ENCODE results near the gene THRB.
"Not testable (repeated sequence)": the region's sequence is repeated elsewhere in the genome, so short reads cannot be mapped to it uniquely, and the experiment has no call there.

THRB gene

DNA sequence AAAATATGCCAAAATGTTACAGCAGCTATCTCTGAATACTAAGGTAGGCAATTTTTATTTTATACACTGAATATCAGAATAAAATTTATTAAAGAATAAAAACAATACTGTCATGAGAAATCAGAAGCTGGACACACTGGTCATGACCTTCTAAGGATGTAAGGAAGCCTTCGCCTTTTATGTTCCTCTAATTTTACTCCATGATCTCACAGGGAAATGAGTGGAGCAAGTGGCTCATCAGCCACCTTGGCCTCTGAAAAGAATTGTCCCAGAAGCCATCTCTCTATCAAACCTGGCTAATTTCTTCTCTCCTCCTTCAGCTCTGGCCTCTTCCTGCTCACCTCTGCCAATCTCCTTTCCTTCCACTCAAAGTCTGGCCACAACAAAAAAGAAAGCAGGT, 48.6 kb downstream of the THRB start:
- DNase-seq, result no peak

DNA sequence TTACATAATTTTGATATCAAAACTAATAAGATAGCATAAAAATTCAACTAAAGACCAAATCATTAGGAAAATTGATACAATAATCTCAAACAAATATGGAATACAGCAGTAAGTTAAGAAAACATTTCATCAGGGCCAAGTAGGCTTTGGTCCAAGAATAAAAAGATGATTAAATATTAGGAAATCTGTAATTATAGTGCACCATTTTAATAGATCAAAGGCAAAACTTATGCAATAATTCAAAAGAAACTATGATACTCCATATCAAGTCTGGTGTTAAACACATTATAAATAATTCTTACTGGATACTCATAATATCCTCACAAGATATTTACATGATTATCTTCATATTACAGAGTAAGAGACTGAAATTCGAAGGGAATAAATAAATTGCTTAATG, 51.2 kb downstream of the THRB start:
- DNase-seq, result no peak

DNA sequence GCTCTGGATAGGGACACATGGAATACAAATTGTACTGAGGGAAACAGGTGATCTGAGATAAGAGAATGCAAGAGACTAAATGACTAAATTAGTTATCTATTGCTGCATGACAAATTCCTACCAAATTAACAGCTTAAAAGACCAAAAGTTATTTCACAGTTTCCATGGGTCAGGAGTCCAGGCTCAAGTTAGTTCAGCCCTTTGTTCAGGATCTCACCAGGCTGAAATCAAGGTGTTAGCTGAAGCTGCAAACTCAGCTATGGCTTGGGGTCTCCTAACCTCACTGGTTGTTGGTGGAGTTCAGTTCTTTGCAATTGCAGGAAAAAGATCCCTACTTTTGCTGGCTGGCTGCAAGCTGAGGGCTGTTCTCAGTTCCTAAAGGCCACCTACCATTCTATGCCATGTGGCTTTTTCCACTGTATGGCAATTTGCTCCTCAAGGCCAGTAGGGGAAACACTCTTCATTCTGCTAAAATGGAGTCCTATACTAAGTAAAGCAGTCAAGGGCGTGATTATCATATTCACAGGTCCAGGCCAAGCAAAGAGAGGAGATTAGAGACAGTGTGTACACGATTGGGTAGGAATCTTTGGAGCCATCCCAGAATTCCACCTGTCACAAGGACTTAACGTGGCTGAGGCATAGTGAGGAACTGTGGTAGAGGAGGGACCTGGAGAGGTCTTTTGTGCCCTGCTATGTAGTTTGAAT, 53.7 kb downstream of the THRB start:
- no peak for DNase-seq

DNA sequence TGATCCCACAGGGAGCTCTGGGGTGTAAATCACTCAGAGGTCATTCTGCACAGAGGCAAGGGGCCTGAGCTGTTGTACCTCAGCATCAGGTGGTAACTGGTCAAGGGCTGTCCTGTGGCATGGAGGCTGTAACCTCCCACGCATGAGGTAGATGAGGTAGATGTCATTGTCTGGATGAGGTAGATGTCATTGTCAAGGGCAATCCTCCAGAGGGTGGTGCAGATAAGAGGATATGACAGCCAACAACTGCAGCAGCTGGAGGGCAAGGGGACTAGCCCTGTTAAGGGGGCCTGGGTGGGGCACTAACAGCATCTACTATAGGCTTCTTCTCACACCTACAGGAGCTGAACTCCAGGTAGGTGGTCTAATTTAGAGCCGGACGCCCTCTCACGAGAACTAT, 55.6 kb downstream of the THRB start:
- no peak for DNase-seq

DNA sequence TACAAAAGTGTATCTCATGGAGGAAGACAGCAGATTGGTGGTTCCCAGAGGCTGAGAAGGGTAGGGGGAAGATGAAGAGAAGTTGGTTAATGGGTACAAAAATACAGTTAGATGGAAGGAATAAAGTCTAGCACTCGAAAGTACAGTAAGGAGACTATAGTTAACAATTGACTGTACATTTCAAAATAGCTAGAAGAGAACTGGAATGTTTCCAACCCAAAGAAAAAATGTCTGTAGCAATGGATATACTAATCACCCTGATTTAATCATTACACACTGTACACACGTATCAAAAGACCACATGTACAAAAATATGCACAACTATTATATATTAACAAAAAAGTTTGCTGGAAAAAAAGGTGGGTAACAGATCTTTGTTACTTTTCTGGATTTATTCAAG, 57.3 kb downstream of the THRB start:
- DNase-seq, result no peak

DNA sequence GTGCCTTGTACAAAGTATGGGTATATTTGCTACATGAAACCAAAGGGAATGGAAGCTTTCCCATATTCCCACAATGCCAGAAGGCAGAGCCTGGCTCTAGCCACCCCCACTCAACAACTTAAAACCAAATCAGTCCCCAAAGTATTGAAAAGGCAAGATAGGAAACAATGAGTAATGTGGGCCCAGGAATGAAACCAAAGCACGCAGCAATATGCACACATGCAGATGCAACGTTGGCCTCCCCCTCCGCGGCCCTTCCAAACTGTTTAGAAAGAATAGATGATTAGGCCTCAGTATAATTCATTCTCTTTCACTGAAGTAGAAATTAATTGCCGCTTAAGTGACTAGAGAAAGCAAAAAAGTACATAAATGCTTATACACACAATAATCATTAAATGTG, 59.1 kb downstream of the THRB start:
- DNase-seq, result peak; percentile 23

DNA sequence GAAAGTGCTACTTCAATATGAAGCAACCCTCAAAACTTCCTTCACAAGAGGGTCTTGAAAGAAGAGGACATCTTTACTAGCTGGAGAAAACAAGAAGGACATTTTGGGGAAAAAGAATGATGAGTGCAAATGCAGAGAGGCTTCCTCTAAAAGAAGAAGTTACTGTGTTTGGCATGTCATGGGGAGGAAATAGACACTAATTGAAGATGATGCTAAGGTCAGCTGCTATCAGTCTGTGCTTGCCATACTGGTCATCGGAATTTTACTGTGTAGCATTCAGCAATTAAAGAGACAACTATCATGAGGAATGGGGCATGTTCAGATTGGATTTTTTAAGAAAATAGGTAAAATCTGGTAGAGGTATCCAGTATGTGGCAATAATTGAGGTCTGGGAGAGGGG, 60.0 kb downstream of the THRB start:
- no peak for DNase-seq

DNA sequence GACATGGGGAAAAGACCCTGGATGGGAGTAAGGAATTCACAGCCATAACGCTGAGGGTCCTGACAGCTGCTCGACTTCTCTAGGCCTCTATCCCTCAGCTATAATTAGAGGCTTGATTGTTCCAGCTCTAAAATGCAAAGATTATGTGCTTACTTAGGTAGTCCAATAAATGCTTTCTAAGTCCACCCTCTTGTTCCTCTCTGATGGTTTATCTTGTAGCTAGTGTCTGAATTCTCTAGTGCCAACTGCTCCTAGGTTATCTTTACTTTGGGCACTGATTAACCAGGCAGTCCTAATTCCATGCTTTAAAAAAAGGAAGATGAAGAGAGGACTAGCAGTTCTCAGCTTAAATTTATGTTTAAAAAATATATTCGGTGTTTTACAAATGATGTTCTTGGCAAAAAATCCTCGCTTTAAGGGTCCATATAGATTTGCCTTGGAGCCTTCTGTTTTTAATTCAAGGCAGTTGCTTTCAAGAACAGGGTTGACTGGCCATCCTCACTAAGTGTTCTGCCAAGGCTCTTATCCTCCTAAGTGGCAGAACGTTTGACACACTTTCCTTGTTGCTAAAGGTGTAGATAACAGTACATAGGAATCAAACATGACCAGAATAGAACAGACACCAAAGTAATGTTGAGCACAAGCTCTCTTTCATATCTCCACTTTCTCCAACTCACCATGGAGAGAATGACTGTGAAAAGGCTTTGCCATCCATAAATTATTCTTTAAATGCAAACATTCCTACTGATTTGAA, 60.6 kb downstream of the THRB start:
- DNase-seq, result no peak

DNA sequence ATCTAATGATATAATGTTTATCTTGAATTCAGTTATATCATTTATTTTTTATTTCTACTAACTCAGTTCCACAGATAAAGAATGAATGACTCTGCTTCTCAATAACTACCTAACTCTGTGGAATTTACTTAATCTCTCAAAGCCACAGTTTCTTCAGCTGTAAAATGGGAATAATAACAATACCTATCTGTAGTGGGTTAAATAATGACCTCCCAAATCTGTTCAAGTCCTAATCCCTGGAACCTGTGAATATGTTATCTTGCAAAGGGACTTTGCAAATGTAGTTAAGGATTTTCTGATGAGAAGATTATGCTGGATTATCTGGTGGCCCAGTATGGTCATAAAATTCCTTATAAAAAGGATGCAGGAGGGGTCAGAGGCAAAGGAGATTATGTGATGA, 61.7 kb downstream of the THRB start:
- DNase-seq, result no peak

DNA sequence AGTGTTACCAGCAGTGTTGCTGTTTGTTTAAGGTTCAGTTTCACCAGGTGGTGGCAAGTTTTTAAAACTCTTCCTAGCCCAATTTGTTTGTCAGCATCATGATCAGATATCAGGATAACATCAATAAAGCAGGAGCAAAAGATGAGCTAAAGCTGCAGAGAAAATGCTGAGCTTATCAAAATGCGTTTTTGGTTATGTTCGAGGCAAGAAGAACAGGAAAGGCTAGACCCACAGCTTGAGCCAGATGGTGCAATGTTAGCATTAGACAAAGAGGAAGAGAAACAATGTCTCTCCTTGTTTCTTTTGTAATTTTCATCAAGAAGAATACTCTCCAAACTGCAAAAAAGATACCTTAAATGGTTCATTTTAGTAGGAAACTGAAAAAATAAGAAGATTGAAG, 66.2 kb downstream of the THRB start:
- DNase-seq, result no peak

DNA sequence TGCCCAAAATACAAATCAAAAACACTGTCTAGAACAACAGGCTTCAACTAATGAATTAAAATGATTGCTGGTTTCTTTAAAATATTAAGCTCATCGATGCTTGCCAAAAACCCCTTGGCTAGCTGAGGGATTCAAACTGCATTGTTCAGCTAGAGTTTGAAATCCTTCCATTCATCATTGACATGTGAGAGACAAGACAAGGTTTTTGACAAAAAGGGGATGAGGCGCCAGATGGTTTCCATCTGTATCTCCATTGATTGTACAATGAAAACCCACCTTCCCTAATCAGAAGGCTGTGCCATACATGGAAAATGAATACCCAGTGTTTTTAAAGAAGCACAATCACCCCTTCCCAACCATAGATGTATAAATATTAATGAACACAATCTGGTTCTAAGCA, 67.8 kb downstream of the THRB start:
- no peak for DNase-seq

DNA sequence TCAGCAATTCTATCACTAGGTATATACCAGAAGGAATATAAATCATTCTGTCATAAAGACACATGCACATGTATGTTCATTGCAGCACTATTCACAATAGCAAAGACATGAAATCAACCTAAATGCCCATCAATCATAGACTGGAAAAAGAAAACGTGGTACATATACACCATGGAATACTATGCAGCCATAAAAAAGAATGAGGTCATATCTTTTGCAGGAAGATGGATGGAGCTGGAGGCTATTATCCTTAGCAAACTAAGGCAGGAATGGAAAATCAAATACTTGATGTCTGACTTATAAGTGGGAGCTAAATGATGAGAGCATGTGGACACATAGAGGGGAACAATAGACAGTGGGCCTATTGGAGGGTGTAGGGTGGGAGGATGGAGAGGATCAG, 73.8 kb downstream of the THRB start:
- not testable (repeated sequence) for DNase-seq

DNA sequence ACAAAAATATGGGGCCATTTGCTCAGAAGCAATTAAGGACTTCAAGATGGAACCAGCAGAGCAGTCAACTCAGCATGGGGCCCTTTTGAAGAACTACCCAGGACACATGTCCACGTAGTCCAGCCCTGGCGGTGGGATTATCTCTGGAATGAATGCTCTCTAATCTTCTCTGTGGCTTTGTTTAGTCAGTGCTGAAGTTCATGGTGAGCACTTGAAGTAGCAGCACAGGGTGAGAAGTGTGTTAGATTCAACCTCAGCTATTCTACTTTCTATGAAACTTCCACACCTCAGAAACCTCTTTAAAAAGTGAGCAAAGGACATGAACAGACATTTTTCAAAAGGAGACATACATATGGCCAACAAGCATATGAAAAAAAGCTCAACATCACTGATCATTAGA, 74.4 kb downstream of the THRB start:
- DNase-seq, result no peak

DNA sequence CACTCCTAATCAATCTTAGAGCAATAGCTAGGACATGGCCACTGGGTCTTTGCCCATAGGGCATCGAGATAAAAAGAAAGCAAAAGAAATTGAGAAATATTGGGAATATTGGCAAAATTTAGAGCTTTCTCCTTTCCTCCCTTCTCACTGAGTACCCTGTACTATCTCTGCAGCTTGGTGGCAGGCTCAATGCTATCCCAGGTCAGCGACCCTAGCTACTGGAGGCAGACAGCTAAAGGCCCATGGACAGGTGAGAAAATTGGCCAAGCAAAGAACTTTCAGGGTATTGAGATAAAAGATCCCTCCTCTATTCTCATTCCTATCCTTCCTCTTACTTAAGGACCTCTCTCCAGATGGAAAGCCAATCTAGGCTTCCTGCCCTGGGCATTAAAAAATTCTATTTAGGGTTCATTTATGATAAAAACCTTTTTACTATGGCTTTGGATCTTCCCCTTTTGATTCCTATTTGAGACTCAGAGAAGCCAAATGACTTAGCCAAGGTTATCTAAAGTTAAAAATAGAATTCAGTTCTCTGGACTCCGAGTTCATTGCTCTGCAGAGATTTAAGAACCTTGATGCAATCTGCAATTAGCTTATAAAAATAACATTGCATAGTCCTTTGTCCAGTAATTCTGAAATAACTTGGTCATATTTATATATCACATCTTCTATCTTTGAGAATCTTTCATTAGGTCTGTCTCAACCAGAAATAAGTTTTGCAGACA, 75.4 kb downstream of the THRB start:
- no peak for DNase-seq

DNA sequence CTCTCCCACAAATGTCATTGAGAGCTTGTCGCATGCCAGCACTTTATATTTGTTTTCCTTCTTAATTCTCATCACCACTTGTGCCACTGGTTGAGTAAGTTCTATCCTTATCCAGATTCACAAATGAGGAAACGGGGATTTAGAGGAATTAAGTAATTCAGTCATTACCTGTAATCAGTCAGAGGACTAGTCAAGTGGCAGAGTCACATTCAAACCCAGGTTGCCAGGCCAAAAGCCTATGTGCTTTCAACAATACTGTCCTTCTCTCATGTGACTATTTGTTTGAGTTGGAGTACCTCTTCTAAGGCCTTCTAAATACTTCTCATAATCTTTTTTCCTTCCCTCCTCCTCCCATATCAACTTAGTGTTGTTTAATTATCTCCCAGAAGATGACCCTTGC, 76.9 kb downstream of the THRB start:
- no peak for DNase-seq

DNA sequence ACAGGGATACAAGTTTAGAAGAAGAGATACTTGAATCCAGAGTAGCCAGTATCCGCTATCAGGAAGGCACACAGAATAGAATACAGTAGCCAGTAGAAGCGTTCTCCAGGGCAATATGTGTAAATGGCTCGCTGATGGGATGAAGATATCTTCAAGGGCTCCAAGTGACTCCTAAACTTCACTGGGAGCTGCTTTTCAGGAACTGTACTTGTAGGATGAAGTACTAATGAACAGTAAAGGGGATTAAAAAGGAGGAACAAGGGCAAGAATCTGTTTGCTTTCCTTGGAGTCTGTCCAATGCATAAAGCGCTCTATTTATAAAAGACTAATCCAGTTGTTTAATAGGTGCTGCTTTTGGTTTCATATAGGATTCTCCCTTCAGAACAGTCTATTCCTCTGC, 78.4 kb downstream of the THRB start:
- DNase-seq, result no peak

DNA sequence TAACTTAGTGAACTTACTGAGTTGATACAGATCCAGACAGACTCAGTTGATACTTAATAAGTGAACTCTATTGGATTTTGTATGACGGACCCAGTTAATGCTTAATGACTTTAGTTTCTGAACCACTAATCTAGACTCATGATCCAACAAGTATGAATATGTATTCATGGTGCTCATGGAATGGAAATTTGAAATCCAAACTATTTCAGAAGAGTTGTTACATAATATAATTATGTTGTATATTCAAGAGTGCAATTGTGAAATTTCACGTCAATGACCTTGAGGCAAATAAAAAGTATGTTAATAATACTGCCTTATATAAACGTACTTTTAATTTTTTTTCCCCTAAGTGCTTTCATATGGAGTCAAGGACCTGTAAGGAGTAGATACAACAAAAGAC, 78.8 kb downstream of the THRB start:
- no peak for DNase-seq

DNA sequence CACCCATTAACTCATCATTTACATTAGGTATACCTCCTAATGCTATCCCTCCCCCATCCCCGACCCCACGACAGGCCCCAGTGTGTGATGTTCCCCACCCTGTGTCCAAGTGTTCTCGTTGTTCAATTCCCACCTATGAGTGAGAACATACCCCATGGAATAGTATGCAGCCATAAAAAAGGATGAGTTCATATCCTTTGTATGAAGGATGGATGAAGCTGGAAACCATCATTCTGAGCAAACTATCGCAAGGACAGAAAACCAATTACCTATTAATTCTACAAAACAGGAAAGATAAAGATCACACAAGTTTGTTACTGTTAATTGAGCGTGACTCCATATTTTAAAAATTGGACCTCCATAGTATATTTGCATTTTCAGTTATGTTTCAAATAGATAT, 81.0 kb downstream of the THRB start:
- not testable (repeated sequence) for DNase-seq

DNA sequence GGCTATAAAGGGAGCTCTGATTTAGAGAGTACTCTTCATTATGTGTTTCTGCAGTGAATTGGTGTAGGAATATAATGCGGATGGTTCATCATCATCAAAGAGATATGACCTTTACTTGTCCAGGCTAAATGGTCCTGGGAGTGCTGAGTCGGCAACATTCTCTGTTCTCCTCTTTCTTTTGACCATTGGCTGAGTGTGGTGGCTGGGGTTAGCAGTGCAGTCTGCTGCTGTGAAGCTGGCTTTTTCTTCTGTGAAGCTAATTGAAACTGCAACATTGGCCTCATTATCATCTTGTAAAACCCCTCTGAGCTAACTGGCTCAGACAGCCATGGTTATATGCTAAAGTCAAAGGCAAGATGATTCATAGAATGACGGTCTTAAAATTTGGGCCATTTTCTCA, 83.8 kb downstream of the THRB start:
- no peak for DNase-seq

DNA sequence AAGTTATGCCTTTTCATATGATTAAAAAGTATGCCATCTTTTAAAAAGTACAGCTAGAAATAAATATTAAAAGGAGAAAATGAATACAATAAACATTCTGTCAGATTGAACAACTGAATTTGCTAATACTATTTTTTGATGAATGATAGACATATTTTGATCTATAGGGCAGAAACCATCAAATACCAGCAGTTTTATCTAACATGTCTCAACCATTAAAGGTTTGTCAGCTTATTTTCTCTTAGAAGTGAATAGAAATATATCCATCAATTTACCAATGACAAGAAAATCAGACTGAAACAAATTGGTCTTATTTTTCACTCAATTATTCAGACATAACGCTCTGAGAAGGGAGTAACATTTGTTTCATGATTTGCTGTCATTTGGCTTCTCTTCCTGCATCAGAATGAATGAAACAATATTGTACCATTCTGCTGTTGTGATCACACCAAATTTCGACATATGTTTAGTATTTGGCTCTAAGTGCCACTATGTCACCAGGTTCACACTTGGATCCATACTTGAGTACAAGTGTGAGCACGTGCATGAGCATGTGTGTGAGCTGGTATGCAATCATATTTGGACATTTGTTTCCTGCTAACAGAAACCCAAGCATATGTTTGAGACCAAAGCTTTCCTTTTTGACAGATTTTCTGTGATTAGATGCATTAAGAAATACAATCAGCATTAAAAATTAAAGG, 86.5 kb downstream of the THRB start:
- no peak for DNase-seq

DNA sequence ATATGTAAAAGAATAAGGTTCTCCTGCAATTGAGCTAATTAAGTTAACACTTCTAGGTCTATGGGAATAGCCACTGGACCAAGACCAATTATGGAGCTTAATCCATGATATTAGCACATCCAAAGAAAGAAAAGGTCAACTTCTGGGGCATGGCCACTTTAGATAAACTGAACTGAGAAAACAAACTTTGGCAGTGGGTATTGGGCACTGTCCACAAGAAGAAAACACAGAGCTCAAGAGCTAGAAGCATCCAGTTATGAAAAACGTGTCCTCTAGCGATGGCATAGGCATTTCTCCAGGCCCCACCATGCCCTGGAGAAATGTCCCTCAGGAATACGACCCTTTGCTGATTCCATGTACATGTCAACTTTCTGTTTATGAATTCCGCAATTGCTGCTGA, 87.8 kb downstream of the THRB start:
- no peak for DNase-seq

DNA sequence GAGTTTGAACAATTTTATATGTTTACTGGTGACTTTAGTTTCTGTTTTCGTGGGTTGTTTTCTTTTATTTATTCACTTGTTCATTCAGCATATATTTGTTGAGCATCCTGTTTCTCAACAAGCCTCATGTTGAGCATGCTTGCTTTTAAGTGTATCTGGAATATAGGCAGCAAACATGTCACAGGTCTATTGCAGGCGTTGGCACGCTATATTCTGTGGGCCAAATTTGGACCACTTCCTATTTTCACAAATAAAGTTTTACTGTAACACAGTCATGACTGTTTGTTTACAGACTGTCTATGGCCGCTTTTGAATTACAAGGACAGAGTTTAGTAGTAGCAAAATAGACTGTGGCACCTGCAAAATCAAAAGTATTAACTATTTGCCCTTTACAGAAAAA, 89.6 kb downstream of the THRB start:
- no peak for DNase-seq

DNA sequence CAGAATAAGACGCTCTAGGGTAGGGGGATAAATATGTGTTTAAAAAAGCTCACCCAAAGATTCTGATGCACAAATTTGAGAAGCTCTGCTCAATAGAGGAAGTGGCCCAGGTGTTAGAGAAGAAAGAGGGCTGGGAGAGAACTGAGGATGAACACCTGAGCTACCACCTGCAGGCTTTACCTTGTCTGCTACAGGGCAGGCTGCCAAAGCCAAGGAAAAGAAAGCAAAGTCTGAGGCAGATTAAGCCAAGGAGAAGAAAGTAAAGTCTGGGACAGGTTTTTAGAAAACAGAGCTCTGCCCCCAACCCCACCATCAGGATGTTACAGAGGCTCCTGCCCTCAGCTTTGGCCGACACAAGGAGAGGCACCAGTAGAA, 92.9 kb downstream of the THRB start:
- no peak for DNase-seq

All from fibroblast of upper back skin (primary cell).